ENCODE data around the gene OBSCN. TPM values are rescaled to one million over a fixed set of nuclear protein-coding genes. Genes with fewer than 3 reads are reported as not detected.
A peak's percentile ranks its signal among the peaks of the same experiment; 100 is the strongest.

The OBSCN gene
- total and polyA plus RNA-seq, 2 of the 4 experiments (the other 2 are of a cell fraction), result 4.1 to 9.5 TPM

GRCh38 chr1:228292609-228292911, 84.7 kb downstream of the OBSCN start:
- Histone ChIP-seq H3K4me2 (ENCODE audit: low read depth, low read length) (no peak overlapping the region), H3K9me1 (ENCODE audit: insufficient read depth, low read length) (no peaks in the 10 kb centered on the region; the same call in 1 of the 2 replicates), H3K4me3 (ENCODE audit: insufficient read depth, low read depth, low read length) (no peak overlapping the region), H4K5ac (ENCODE audit: low read depth, low read length) (no peak overlapping the region), H4K91ac (ENCODE audit: insufficient read depth, low read depth, low read length) (no peak overlapping the region), H2BK120ac (ENCODE audit: low read depth, low read length) (no peak overlapping the region), H3K36me3 (ENCODE audit: control insufficient read depth, insufficient read depth, low read length) (peaks cover 30% of the 10 kb centered on the region), H4K20me1 (ENCODE audit: insufficient read depth, low read length) (no peaks in the 10 kb centered on the region), H3K4me1 (ENCODE audit: control insufficient read depth, insufficient read depth, low read length) (no peaks in the 10 kb centered on the region), H2BK5ac (ENCODE audit: low read depth, low read length, poor library complexity, severe bottlenecking) (no peak overlapping the region), H3K9me3 (ENCODE audit: control insufficient read depth, insufficient read depth, low read length) (peaks cover 2% of the 10 kb centered on the region; the same call in 1 of the 2 replicates), H3K27me3 (ENCODE audit: control insufficient read depth, insufficient read depth, low read length) (no peaks in the 10 kb centered on the region), H2AK9ac (replicated peaks; ENCODE audit: low read depth, low read length, poor library complexity) (no peak overlapping the region), H3K18ac (ENCODE audit: low read depth, low read length) (no peak overlapping the region), H2AFZ (replicated peaks; ENCODE audit: low read length, poor library complexity) (peak overlapping the region; percentile 15), H3K23ac (ENCODE audit: low read depth, low read length) (no peak overlapping the region), H2AK5ac (ENCODE audit: low read depth, low read length) (no peak overlapping the region), H3K79me1 (ENCODE audit: low read depth in 1 of 2, low read length in 2 of 2) (no peaks in the 10 kb centered on the region), H2BK15ac (ENCODE audit: low read depth, low read length) (no peak overlapping the region), H3K27ac (ENCODE audit: insufficient read depth, low read length) (no peak overlapping the region), H2BK20ac (ENCODE audit: low read depth, low read length) (no peak overlapping the region), H4K8ac (ENCODE audit: low read depth in 2 of 2, low read length in 2 of 2) (no peak overlapping the region), H3K4ac (ENCODE audit: low read depth, low read length) (no peak overlapping the region), H3K56ac (ENCODE audit: extremely low read depth, insufficient read depth, low read length) (no peak overlapping the region), H3K9ac (ENCODE audit: low read depth, low read length) (no peak overlapping the region), H3K14ac (replicated peaks; ENCODE audit: low read depth, low read length) (no peak overlapping the region)
- intact Hi-C loops (cut with micrococcal nuclease) (no loop called here), in situ Hi-C loops (cut with MboI; ENCODE audit: low sequenced_read_pairs) (no loop called here), dilution Hi-C loops (cut with HindIII; ENCODE audit: low sequenced_read_pairs, unreplicated experiment) (no loop called here)
- WGBS, 2 experiments (ENCODE audit: extremely low coverage in 2 of 2, insufficient read length in 1 of 2), result 94% methylated on average over 9 of the region's 9 CpGs; no CpG with 5 or more reads in 1 of the 2 experiments
- CTCF ChIA-PET, result no interaction called here
- TF ChIP-seq POLR2A (IDR thresholded peaks at IDR 0.05; ENCODE audit: low read depth, low read length), result no peak
- no peak for TF ChIP-seq SMC3 (IDR thresholded peaks at IDR 0.05; ENCODE audit: low read depth, low read length)
- TF ChIP-seq RFX5 (IDR thresholded peaks at IDR 0.05; ENCODE audit: low read depth, low read length), result no peak
- TF ChIP-seq USF2 (IDR thresholded peaks at IDR 0.05; ENCODE audit: low read depth, low read length), result no peak
- TF ChIP-seq MAFK (IDR thresholded peaks at IDR 0.05; ENCODE audit: low read depth, low read length), result no peak
- TF ChIP-seq CTCF (conservative IDR thresholded peaks at IDR 0.05; ENCODE audit: low read depth, low read length), result no peak
- no peak for TF ChIP-seq NFE2L2 (IDR thresholded peaks at IDR 0.05; ENCODE audit: low read depth, low read length)
- TF ChIP-seq MAZ (IDR thresholded peaks at IDR 0.05; ENCODE audit: borderline replicate concordance, low read depth, low read length), result no peak
- TF ChIP-seq CHD1 (IDR thresholded peaks at IDR 0.05; ENCODE audit: low read depth, low read length), result no peak
- TF ChIP-seq RCOR1 (IDR thresholded peaks at IDR 0.05; ENCODE audit: insufficient replicate concordance, low read length), result no peak
- no peak for TF ChIP-seq FOS (IDR thresholded peaks at IDR 0.05; ENCODE audit: low read depth, low read length)
- no peak for TF ChIP-seq CEBPB (IDR thresholded peaks at IDR 0.05; ENCODE audit: low read depth, low read length)
- TF ChIP-seq ELK1 (IDR thresholded peaks at IDR 0.05; ENCODE audit: borderline replicate concordance, low read depth, low read length), result no peak
- TF ChIP-seq RAD21 (IDR thresholded peaks at IDR 0.05; ENCODE audit: low read length), result no peak
- no peak for TF ChIP-seq BHLHE40 (IDR thresholded peaks at IDR 0.05; ENCODE audit: low read depth, low read length)
- ATAC-seq (ENCODE audit: low read depth) (no peak), DNase-seq (no peak)
- POLR2A ChIA-PET (ENCODE audit: unreplicated experiment), result no interaction called here
- no TSS peak for BruUV-seq (replicated peaks)
